ENCODE results near the gene PHF12.

DNA sequence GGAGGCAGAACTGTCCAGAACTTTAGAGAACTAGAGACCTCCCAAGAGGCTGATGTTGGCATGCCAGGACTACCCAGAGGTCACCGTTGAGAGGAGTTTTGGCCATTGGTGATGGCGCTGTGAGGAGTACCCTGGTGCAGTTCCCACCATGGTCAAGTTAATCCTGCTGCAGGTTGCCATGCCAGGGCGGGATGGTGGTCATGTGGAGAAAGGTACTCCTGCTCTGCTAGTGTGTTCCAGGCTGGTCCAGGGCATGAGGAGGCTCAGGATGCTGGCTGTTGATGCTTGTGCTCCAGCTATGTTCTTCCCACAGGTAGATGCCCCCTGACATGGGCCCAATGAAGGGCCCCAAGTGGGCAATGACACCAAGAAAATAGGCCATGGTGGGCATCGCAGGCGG lies 4.1 kb upstream of the PHF12 start:
- TF ChIP-seq, protein P1, sequence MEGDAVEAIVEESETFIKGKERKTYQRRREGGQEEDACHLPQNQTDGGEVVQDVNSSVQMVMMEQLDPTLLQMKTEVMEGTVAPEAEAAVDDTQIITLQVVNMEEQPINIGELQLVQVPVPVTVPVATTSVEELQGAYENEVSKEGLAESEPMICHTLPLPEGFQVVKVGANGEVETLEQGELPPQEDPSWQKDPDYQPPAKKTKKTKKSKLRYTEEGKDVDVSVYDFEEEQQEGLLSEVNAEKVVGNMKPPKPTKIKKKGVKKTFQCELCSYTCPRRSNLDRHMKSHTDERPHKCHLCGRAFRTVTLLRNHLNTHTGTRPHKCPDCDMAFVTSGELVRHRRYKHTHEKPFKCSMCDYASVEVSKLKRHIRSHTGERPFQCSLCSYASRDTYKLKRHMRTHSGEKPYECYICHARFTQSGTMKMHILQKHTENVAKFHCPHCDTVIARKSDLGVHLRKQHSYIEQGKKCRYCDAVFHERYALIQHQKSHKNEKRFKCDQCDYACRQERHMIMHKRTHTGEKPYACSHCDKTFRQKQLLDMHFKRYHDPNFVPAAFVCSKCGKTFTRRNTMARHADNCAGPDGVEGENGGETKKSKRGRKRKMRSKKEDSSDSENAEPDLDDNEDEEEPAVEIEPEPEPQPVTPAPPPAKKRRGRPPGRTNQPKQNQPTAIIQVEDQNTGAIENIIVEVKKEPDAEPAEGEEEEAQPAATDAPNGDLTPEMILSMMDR (IDR thresholded peaks at IDR 0.05), result no peak
- no peak for TF ChIP-seq EP300 (IDR thresholded peaks at IDR 0.05)
- no peak for TF ChIP-seq RAD21 (conservative IDR thresholded peaks at IDR 0.05 in 1 of 2, IDR thresholded peaks at IDR 0.05 in 1 of 2)

Measured in A549 (cell line).